DND-41 (cell line): ENCODE measurements around the gene RHBDF1.

ENCODE experiments used
- CTCF ChIP-seq: IDR thresholded peaks from 2 replicates; pipeline ENCODE4 v1.5.1; 2012; ENCODE audit warnings: borderline replicate concordance, low read length, moderate library complexity, mild to moderate bottlenecking; ENCODE audit not compliant: poor library complexity, severe bottlenecking; ENCODE audit errors: extremely low read depth
- EZH2 ChIP-seq: IDR thresholded peaks from 3 replicates; pipeline ENCODE4 v1.6.1; 2012; ENCODE audit warnings: borderline replicate concordance, low read depth, mild to moderate bottlenecking, moderate library complexity, low read length, inconsistent platforms; ENCODE audit not compliant: severe bottlenecking

- TF ChIP-seq CTCF: no peak
- no peak for TF ChIP-seq EZH2
Measured at GRCh38 chr16:61879-62281, 10.6 kb downstream of the RHBDF1 start.
